GM18505 (cell line): ENCODE data around the gene MARCHF10.

Source experiments
- ATAC-seq: cut with Tn5 transposase; IDR thresholded peaks from one replicate; pipeline ENCODE4 v1.9.1; 2021; ENCODE audit not compliant: unreplicated experiment
- POLR2A ChIP-seq: IDR thresholded peaks from 4 replicates; pipeline ENCODE4 v1.6.1; 2011; ENCODE audit warnings: borderline replicate concordance; ENCODE audit not compliant: insufficient read depth, insufficient read length; ENCODE audit errors: extremely low read depth

MARCHF10 gene

DNA sequence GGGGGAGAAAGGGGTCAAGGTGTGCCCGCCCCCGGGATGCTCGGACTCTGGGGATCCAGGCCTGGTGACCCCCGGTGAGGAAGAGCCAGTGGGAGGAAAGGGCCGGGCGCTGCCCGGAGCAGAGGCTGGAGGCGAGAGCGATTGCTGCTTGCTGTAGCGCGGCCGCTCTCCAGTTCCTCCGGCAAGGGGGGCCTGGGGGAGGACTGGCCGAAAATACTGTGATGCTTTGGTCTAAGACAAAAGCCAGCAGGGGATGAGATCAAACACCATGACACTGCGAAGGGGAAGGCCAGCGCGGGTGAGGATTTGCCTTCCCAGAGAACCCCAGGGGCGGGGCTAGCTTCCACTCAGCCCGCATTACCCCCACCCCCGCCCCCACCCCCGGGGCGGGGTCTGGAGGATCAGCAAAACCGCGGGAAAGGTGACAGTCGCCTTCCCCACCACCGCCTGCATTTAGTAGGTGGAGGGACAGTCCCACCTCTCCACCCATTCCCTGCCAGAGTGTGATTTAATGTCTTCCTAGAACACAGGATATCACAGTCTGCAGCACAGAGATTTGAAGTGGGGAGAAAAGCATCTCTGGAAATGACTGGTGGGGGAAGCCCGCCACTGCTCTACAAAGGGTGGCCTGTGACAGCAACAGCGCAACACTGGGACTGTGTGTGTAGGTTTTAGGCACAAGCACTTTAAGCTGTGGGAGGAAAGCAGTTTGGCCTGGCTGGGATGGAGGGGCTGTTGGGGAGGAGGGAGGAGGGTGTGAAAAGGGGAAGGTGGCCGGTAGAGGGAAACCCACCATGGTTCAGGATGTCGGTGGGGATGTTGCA is 154.9 kb downstream of the MARCHF10 start:
- TF ChIP-seq POLR2A: no peak
- ATAC-seq: peak; percentile 72

DNA sequence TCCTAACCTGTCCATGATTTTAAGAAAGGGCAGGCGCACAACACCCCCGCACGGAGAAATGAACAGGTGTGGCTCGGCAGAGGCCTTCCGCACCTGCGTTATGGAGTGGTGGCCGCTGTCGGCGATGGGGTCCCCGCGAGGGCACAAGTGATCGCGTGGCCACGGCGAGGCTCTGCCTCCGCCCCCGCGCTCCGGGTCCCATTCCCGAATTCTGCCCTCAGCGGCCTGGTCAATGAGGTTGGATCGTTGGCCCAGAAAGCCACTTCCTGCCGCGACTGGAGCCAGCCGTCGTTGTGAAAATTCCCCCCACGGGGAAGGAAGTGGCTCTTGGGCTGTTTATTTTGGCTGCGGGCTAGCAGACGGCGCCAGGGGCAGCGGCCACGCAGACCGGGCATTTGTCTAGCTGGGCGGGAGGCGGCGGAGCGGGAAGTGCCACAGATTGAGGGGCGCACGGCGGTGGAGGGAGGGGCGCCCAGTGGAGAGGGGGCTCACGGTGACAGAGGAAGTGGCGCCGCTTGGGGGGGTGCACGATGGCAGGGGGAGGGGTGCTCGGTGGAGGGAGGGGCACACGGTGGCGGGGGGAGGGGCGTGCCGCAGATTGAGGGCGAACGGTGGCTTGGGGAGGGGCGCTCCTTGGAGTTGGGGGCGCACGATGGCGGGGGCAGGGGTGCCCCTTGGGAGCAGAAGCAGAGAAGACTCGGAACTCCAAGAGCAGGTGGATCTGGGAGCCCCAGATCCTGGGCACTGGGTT is 155.7 kb downstream of the MARCHF10 start:
- no peak for ATAC-seq
- TF ChIP-seq POLR2A: no peak
